Stimulated activated effector memory CD8-positive, alpha-beta T cell treated with anti-CD3 and anti-CD28 coated beads, Interleukin-12 subunit alpha, Interleukin-12 subunit beta, amount 100 ng/mL, for 72 hours (primary cell): Measurements from ENCODE around the gene LSMEM2.
"Not testable (repeated sequence)": the region's sequence is repeated elsewhere in the genome, so short reads cannot be mapped to it uniquely, and the experiment has no call there.

ENCODE experiments used
- ATAC-seq: fragments of 150-1000 bp; cut with Tn5 transposase; 2 replicates; pipeline ENCODE4 v1.10.0; 2021
- DNase-seq, 2 donors: peaks; one replicate each; pipeline ENCODE4 v3.0.0; 2021 to 2022; ENCODE audit warnings: low spot score in 2 of 2
- H3K27ac Mint-ChIP-seq: one replicate; pipeline ENCODE4 v1.8.0; 2022; ENCODE audit warnings: mild to moderate bottlenecking, mixed read lengths
- H3K36me3 Mint-ChIP-seq: one replicate; pipeline ENCODE4 v1.8.0; 2022; ENCODE audit warnings: mild to moderate bottlenecking, mixed read lengths
- H3K4me1 Mint-ChIP-seq: one replicate; pipeline ENCODE4 v1.8.0; 2022; ENCODE audit warnings: mixed read lengths
- H3K4me3 Mint-ChIP-seq: one replicate; pipeline ENCODE4 v1.8.0; 2022; ENCODE audit warnings: mild to moderate bottlenecking, mixed read lengths
- H3K9me3 Mint-ChIP-seq: one replicate; pipeline ENCODE4 v1.8.0; 2022; ENCODE audit warnings: mixed read lengths

The LSMEM2 gene

GRCh38 chr3:50275141-50275995, 3.5 kb upstream of the LSMEM2 start:
- no peak for ATAC-seq
- Mint-ChIP-seq H3K9me3 (no peaks in the 10 kb centered on the region), H3K27ac (no peak overlapping the region), H3K4me1 (peaks cover 38% of the 10 kb centered on the region), H3K36me3 (peaks cover 6% of the 10 kb centered on the region), H3K4me3 (peak overlapping the region; percentile 83)
- DNase-seq: no peak

- H3K27ac Mint-ChIP-seq: no peak overlapping the region
Measured at GRCh38 chr3:50275996-50276761, 2.7 kb upstream of the LSMEM2 start.

GRCh38 chr3:50276762-50277101, 2.2 kb upstream of the LSMEM2 start:
- Mint-ChIP-seq H3K36me3 (peaks cover 6% of the 10 kb centered on the region), H3K27ac (no peak overlapping the region), H3K4me3 (no peak overlapping the region), H3K9me3 (no peaks in the 10 kb centered on the region), H3K4me1 (peaks cover 34% of the 10 kb centered on the region)
- no peak for DNase-seq
- ATAC-seq: no peak

More at GRCh38 chr3:50275996-50276761, 2.7 kb upstream of the LSMEM2 start:
- no peak for ATAC-seq
- Mint-ChIP-seq H3K36me3 (peaks cover 6% of the 10 kb centered on the region), H3K4me1 (peaks cover 38% of the 10 kb centered on the region), H3K4me3 (peak overlapping the region; percentile 83), H3K9me3 (no peaks in the 10 kb centered on the region)
- no peak for DNase-seq

GRCh38 chr3:50278123-50278879, 586 bp upstream of the LSMEM2 start:
- H3K27ac Mint-ChIP-seq: peak overlapping the region; percentile 18
- ATAC-seq (no peak), DNase-seq (no peak)
- no peaks in the 10 kb centered on the region for H3K9me3 Mint-ChIP-seq
- H3K4me1 Mint-ChIP-seq: peaks cover 26% of the 10 kb centered on the region
- H3K36me3 Mint-ChIP-seq: peaks cover 6% of the 10 kb centered on the region
- H3K4me3 Mint-ChIP-seq: no peak overlapping the region

GRCh38 chr3:50279255-50280016, 549 bp downstream of the LSMEM2 start:
- DNase-seq (no peak), ATAC-seq (no peak)
- H3K4me3 Mint-ChIP-seq: no peak overlapping the region
- H3K4me1 Mint-ChIP-seq: peaks cover 18% of the 10 kb centered on the region
- H3K9me3 Mint-ChIP-seq: no peaks in the 10 kb centered on the region
- peaks cover under 1% of the 10 kb centered on the region for H3K36me3 Mint-ChIP-seq
- H3K27ac Mint-ChIP-seq: peak overlapping the region; percentile 18

- DNase-seq, ATAC-seq, H3K4me3 Mint-ChIP-seq, H3K4me1 Mint-ChIP-seq, H3K27ac Mint-ChIP-seq, H3K9me3 Mint-ChIP-seq: not testable (repeated sequence)
- peaks cover 27% of the 10 kb centered on the region for H3K36me3 Mint-ChIP-seq
Measured at GRCh38 chr3:50284121-50284520, 5.2 kb downstream of the LSMEM2 start.

GRCh38 chr3:50286322-50287227, 7.7 kb downstream of the LSMEM2 start:
- Mint-ChIP-seq H3K27ac (peak overlapping the region; percentile 74), H3K9me3 (no peaks in the 10 kb centered on the region), H3K4me1 (peaks cover 12% of the 10 kb centered on the region), H3K36me3 (peaks cover 46% of the 10 kb centered on the region), H3K4me3 (no peak overlapping the region)
- DNase-seq: no peak
- ATAC-seq: peak; percentile 12

- DNase-seq (no peak), ATAC-seq (no peak)
- H3K36me3 Mint-ChIP-seq: peaks cover 52% of the 10 kb centered on the region
- H3K27ac Mint-ChIP-seq: peak overlapping the region; percentile 74
- peaks cover 14% of the 10 kb centered on the region for H3K4me1 Mint-ChIP-seq
- no peak overlapping the region for H3K4me3 Mint-ChIP-seq
- H3K9me3 Mint-ChIP-seq: no peaks in the 10 kb centered on the region
Measured at GRCh38 chr3:50287262-50287661, 8.4 kb downstream of the LSMEM2 start.

GRCh38 chr3:50288387-50289007, 9.6 kb downstream of the LSMEM2 start:
- ATAC-seq (no peak), DNase-seq (no peak)
- Mint-ChIP-seq H3K36me3 (peaks cover 57% of the 10 kb centered on the region), H3K9me3 (no peaks in the 10 kb centered on the region), H3K4me3 (no peak overlapping the region), H3K4me1 (peaks cover 23% of the 10 kb centered on the region), H3K27ac (no peak overlapping the region)

- Mint-ChIP-seq H3K9me3 (no peaks in the 10 kb centered on the region), H3K27ac (no peak overlapping the region), H3K36me3 (peaks cover 57% of the 10 kb centered on the region), H3K4me3 (no peak overlapping the region), H3K4me1 (peaks cover 23% of the 10 kb centered on the region)
- ATAC-seq: no peak
- no peak for DNase-seq
Measured at GRCh38 chr3:50289130-50289529, 10.2 kb downstream of the LSMEM2 start.

GRCh38 chr3:50290161-50290641, 11.3 kb downstream of the LSMEM2 start:
- peaks cover 23% of the 10 kb centered on the region for H3K4me1 Mint-ChIP-seq

GRCh38 chr3:50292159-50293078, 13.5 kb downstream of the LSMEM2 start, which contains the start of gene IFRD2:
TSS of gene IFRD2 (minus strand) at chr3:50292429. CDS start at chr3:50292274, 155 bp downstream.
- peaks cover 30% of the 10 kb centered on the region for H3K4me1 Mint-ChIP-seq
- peak within 1 kb of the TSS; percentile 98 for H3K27ac Mint-ChIP-seq
- ATAC-seq: peak; percentile 98
- H3K36me3 Mint-ChIP-seq: peaks cover 47% of the 10 kb centered on the region
- peak within 1 kb of the TSS; percentile 88 for H3K4me3 Mint-ChIP-seq
- no peaks in the 10 kb centered on the region for H3K9me3 Mint-ChIP-seq
- DNase-seq: peak; percentile 82 to 93

More at GRCh38 chr3:50290161-50290641, 11.3 kb downstream of the LSMEM2 start:
- Mint-ChIP-seq H3K36me3 (peaks cover 57% of the 10 kb centered on the region), H3K27ac (no peak overlapping the region), H3K9me3 (no peaks in the 10 kb centered on the region), H3K4me3 (peak overlapping the region; percentile 88)
- DNase-seq (no peak), ATAC-seq (no peak)
